SK-N-SH (cell line): ENCODE results near the gene ZNF280A.
"Not testable (repeated sequence)": the region's sequence is repeated elsewhere in the genome, so short reads cannot be mapped to it uniquely, and the experiment has no call there.

ENCODE experiments used
- CTCF ChIP-seq: fragments of 200-600 bp; sonication (generic); IDR thresholded peaks from 2 replicates; pipeline ENCODE4 v1.6.1; 2017; ENCODE audit warnings: antibody characterized with exemption, mild to moderate bottlenecking, moderate library complexity
- EP300 ChIP-seq, 2 experiments: IDR thresholded peaks; 2 replicates each; pipeline versions ENCODE4 v1.4.0 to v1.6.1; 2012; ENCODE audit warnings: borderline replicate concordance in 1 of 2, low read depth in 1 of 2, low read length in 1 of 2
- FOXM1 ChIP-seq: IDR thresholded peaks from 2 replicates; pipeline ENCODE4 v1.4.0; 2012; ENCODE audit warnings: low read depth, mild to moderate bottlenecking
- GABPA ChIP-seq: IDR thresholded peaks from 2 replicates; pipeline ENCODE4 v1.4.0; 2012; ENCODE audit warnings: low read depth, mild to moderate bottlenecking
- JUND ChIP-seq: IDR thresholded peaks from 2 replicates; pipeline ENCODE4 v1.4.0; 2012
- MXI1 ChIP-seq: IDR thresholded peaks from 2 replicates; pipeline ENCODE4 v1.6.1; 2012; ENCODE audit warnings: mild to moderate bottlenecking, low read depth, low read length, improper control_type of control experiment
- POLR2AphosphoS5 ChIP-seq: IDR thresholded peaks from 2 replicates; pipeline ENCODE4 v1.6.1; 2012; ENCODE audit warnings: low read depth, low read length
- RAD21 ChIP-seq: IDR thresholded peaks from 2 replicates; pipeline ENCODE4 v1.6.1; 2012; ENCODE audit warnings: mild to moderate bottlenecking, low read length
- REST ChIP-seq: IDR thresholded peaks from 2 replicates; pipeline ENCODE4 v1.6.1; 2012; ENCODE audit warnings: mild to moderate bottlenecking, low read depth, low read length, moderate library complexity
- RXRA ChIP-seq: IDR thresholded peaks from 2 replicates; pipeline ENCODE4 v1.4.0; 2012; ENCODE audit warnings: low read depth, mild to moderate bottlenecking, borderline replicate concordance
- SMC3 ChIP-seq: IDR thresholded peaks from 2 replicates; pipeline ENCODE4 v1.6.1; 2012; ENCODE audit warnings: low read depth, low read length, improper control_type of control experiment
- TF ChIP-seq, protein P1 (sequence below): IDR thresholded peaks from 2 replicates; pipeline ENCODE4 v1.4.0; 2012; ENCODE audit warnings: low read depth
- TF ChIP-seq, protein P2 (sequence below): IDR thresholded peaks from 2 replicates; pipeline ENCODE4 v1.4.0; 2012; ENCODE audit warnings: low read depth, borderline replicate concordance

- not testable (repeated sequence) for TF ChIP-seq CTCF; RAD21; POLR2AphosphoS5; FOXM1; MXI1; REST; JUND; EP300 (IDR thresholded peaks at IDR 0.05; ENCODE audit: borderline replicate concordance in 1 of 2, low read depth in 1 of 2, low read length in 1 of 2); GABPA; RXRA; SMC3
- TF ChIP-seq, protein P1, sequence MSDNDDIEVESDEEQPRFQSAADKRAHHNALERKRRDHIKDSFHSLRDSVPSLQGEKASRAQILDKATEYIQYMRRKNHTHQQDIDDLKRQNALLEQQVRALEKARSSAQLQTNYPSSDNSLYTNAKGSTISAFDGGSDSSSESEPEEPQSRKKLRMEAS, result not testable (repeated sequence)
- TF ChIP-seq, protein P2, sequence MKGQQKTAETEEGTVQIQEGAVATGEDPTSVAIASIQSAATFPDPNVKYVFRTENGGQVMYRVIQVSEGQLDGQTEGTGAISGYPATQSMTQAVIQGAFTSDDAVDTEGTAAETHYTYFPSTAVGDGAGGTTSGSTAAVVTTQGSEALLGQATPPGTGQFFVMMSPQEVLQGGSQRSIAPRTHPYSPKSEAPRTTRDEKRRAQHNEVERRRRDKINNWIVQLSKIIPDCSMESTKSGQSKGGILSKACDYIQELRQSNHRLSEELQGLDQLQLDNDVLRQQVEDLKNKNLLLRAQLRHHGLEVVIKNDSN, result not testable (repeated sequence)
Observed at GRCh38 chr22:22468794-22469469, 51.1 kb downstream of the ZNF280A start.
